Measurements from ENCODE around the gene SGPP1.

DNA sequence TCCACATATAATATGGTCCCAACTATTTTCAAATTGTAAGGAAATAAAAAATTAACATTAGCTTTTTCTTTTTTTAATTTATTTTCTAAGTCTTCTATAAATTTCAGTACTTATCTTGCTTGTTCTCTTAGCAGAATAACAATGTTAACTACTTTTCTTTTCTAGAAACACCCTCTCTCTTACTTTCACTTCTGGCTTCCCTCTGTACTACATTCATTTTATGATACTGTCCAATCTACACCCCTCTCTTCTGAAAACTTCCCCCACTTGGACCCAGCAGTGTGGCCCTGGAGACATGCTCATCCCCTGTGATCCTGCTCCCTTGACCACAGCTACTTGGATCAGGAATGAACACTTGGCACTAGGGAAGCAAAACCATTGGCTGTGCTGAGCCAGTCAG is 15.7 kb downstream of the SGPP1 start:
- no peak for TF ChIP-seq CHD1 (IDR thresholded peaks at IDR 0.05; ENCODE audit: low read depth, low read length)
- no peak for TF ChIP-seq BCL11A (IDR thresholded peaks at IDR 0.05; ENCODE audit: low read depth in 2 of 2, low read length in 2 of 2)
- TF ChIP-seq, protein P1, sequence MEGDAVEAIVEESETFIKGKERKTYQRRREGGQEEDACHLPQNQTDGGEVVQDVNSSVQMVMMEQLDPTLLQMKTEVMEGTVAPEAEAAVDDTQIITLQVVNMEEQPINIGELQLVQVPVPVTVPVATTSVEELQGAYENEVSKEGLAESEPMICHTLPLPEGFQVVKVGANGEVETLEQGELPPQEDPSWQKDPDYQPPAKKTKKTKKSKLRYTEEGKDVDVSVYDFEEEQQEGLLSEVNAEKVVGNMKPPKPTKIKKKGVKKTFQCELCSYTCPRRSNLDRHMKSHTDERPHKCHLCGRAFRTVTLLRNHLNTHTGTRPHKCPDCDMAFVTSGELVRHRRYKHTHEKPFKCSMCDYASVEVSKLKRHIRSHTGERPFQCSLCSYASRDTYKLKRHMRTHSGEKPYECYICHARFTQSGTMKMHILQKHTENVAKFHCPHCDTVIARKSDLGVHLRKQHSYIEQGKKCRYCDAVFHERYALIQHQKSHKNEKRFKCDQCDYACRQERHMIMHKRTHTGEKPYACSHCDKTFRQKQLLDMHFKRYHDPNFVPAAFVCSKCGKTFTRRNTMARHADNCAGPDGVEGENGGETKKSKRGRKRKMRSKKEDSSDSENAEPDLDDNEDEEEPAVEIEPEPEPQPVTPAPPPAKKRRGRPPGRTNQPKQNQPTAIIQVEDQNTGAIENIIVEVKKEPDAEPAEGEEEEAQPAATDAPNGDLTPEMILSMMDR (IDR thresholded peaks at IDR 0.05; ENCODE audit: control extremely low read depth in 1 of 3, insufficient read depth in 1 of 3, low read depth in 1 of 3, low read length in 3 of 3): no peak
- no peak for TF ChIP-seq EP300 (IDR thresholded peaks at IDR 0.05; ENCODE audit: borderline replicate concordance in 1 of 2, low read depth in 2 of 2, low read length in 2 of 2)
- no peak for TF ChIP-seq TAF1 (IDR thresholded peaks at IDR 0.05; ENCODE audit: low read depth, low read length)
- TF ChIP-seq ASH2L (IDR thresholded peaks at IDR 0.05; ENCODE audit: low read length): no peak
- no peak for TF ChIP-seq GABPA (IDR thresholded peaks at IDR 0.05; ENCODE audit: borderline replicate concordance, insufficient read depth, low read length)
- TF ChIP-seq, protein P2, sequence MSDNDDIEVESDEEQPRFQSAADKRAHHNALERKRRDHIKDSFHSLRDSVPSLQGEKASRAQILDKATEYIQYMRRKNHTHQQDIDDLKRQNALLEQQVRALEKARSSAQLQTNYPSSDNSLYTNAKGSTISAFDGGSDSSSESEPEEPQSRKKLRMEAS (IDR thresholded peaks at IDR 0.05): no peak
- TF ChIP-seq EZH2 (IDR thresholded peaks at IDR 0.05; ENCODE audit: low read depth, low read length, severe bottlenecking): no peak
- TF ChIP-seq GTF2F1 (IDR thresholded peaks at IDR 0.05; ENCODE audit: borderline replicate concordance, low read depth, low read length): no peak
- no peak for TF ChIP-seq MAFK (IDR thresholded peaks at IDR 0.05; ENCODE audit: low read depth, low read length)
- TF ChIP-seq TCF12 (IDR thresholded peaks at IDR 0.05; ENCODE audit: low read depth, low read length): no peak
- no peak for TF ChIP-seq TBP (IDR thresholded peaks at IDR 0.05; ENCODE audit: low read depth, low read length)
